HL-60 (cell line): ENCODE data around the gene ZC3H12C.

Experiments
- CTCF ChIP-seq: IDR thresholded peaks from one replicate; pipeline ENCODE4 v1.5.1; 2011; ENCODE audit warnings: low read length, control low read depth, inconsistent platforms; ENCODE audit not compliant: insufficient read depth
- GABPA ChIP-seq: IDR thresholded peaks from 2 replicates; pipeline ENCODE4 v1.6.1; 2012; ENCODE audit warnings: low read depth
- POLR2AphosphoS5 ChIP-seq: IDR thresholded peaks from 2 replicates; pipeline ENCODE4 v1.6.1; 2012; ENCODE audit warnings: low read depth
- REST ChIP-seq: IDR thresholded peaks from 2 replicates; pipeline ENCODE4 v1.6.1; 2012; ENCODE audit warnings: low read depth; ENCODE audit not compliant: insufficient replicate concordance
- SPI1 ChIP-seq: IDR thresholded peaks from 2 replicates; pipeline ENCODE4 v1.6.1; 2012; ENCODE audit warnings: low read depth, mild to moderate bottlenecking, borderline replicate concordance

GRCh38 chr11:110200836-110201235 lies 107.6 kb downstream of the ZC3H12C start:
- TF ChIP-seq CTCF (no peak), POLR2AphosphoS5 (no peak), REST (no peak), GABPA (no peak), SPI1 (no peak)
